Measurements from ENCODE around the gene BLZF1.
A peak's percentile ranks its signal among the peaks of the same experiment; 100 is the strongest.
"Not testable (repeated sequence)": the region's sequence is repeated elsewhere in the genome, so short reads cannot be mapped to it uniquely, and the experiment has no call there.

BLZF1 gene

GRCh38 chr1:169340882-169341281, 27.1 kb upstream of the BLZF1 start:
- ATAC-seq (no peak), DNase-seq (ENCODE audit: low spot score in 2 of 2) (no peak)
- peaks cover 14% of the 10 kb centered on the region for H3K4me1 Mint-ChIP-seq
- no peaks in the 10 kb centered on the region for H3K9me3 Mint-ChIP-seq
- no peaks in the 10 kb centered on the region for H3K36me3 Mint-ChIP-seq
- no peak overlapping the region for H3K4me3 Mint-ChIP-seq
- H3K27ac Mint-ChIP-seq = no peak overlapping the region

- peaks cover 14% of the 10 kb centered on the region for H3K4me1 Mint-ChIP-seq
- H3K9me3 Mint-ChIP-seq; H3K36me3 Mint-ChIP-seq; H3K27ac Mint-ChIP-seq; H3K4me3 Mint-ChIP-seq; ATAC-seq; DNase-seq (ENCODE audit: low spot score in 2 of 2): not testable (repeated sequence)
Observed at GRCh38 chr1:169342096-169342495, 25.9 kb upstream of the BLZF1 start.

- DNase-seq (ENCODE audit: low spot score in 2 of 2) = no peak
- no peaks in the 10 kb centered on the region for H3K4me1 Mint-ChIP-seq
- no peak overlapping the region for H3K4me3 Mint-ChIP-seq
- peaks cover 7% of the 10 kb centered on the region for H3K36me3 Mint-ChIP-seq
- no peak overlapping the region for H3K27ac Mint-ChIP-seq
- no peak for ATAC-seq
- H3K9me3 Mint-ChIP-seq = no peaks in the 10 kb centered on the region
Observed at GRCh38 chr1:169345511-169345910, 22.5 kb upstream of the BLZF1 start.

- Mint-ChIP-seq H3K36me3 (peaks cover 7% of the 10 kb centered on the region), H3K27ac (no peak overlapping the region), H3K4me1 (peaks cover 1% of the 10 kb centered on the region), H3K9me3 (no peaks in the 10 kb centered on the region), H3K4me3 (no peak overlapping the region)
- ATAC-seq (no peak), DNase-seq (ENCODE audit: low spot score in 2 of 2) (no peak)
Observed at GRCh38 chr1:169346036-169346589, 21.9 kb upstream of the BLZF1 start.

- Mint-ChIP-seq H3K36me3 (peaks cover 7% of the 10 kb centered on the region), H3K4me1 (peaks cover 15% of the 10 kb centered on the region), H3K9me3 (no peaks in the 10 kb centered on the region), H3K27ac (no peak overlapping the region), H3K4me3 (no peak overlapping the region)
- no peak for DNase-seq (ENCODE audit: low spot score in 2 of 2)
- no peak for ATAC-seq
Observed at GRCh38 chr1:169347688-169348382, 20.2 kb upstream of the BLZF1 start.

- Mint-ChIP-seq H3K4me3 (no peak overlapping the region), H3K4me1 (peaks cover 15% of the 10 kb centered on the region), H3K27ac (no peak overlapping the region), H3K9me3 (no peaks in the 10 kb centered on the region), H3K36me3 (peaks cover 7% of the 10 kb centered on the region)
- ATAC-seq (no peak), DNase-seq (ENCODE audit: low spot score in 2 of 2) (no peak)
Observed at GRCh38 chr1:169348383-169349036, 19.5 kb upstream of the BLZF1 start.

- Mint-ChIP-seq H3K9me3 (no peaks in the 10 kb centered on the region), H3K36me3 (peaks cover 5% of the 10 kb centered on the region), H3K4me3 (no peak overlapping the region), H3K4me1 (peaks cover 25% of the 10 kb centered on the region), H3K27ac (no peak overlapping the region)
- ATAC-seq = no peak
- no peak for DNase-seq (ENCODE audit: low spot score in 2 of 2)
Observed at GRCh38 chr1:169360415-169360814, 7.6 kb upstream of the BLZF1 start.

- Mint-ChIP-seq H3K27ac (no peak overlapping the region), H3K4me3 (no peak overlapping the region), H3K9me3 (no peaks in the 10 kb centered on the region), H3K36me3 (peaks cover 5% of the 10 kb centered on the region), H3K4me1 (peaks cover 25% of the 10 kb centered on the region)
- no peak for ATAC-seq
- no peak for DNase-seq (ENCODE audit: low spot score in 2 of 2)
Observed at GRCh38 chr1:169361281-169361680, 6.7 kb upstream of the BLZF1 start.

GRCh38 chr1:169363046-169363730, 4.8 kb upstream of the BLZF1 start:
- H3K9me3 Mint-ChIP-seq = no peaks in the 10 kb centered on the region
- peaks cover 25% of the 10 kb centered on the region for H3K4me1 Mint-ChIP-seq
- H3K27ac Mint-ChIP-seq = peak overlapping the region; percentile 26
- ATAC-seq = peak; percentile 70
- peaks cover 5% of the 10 kb centered on the region for H3K36me3 Mint-ChIP-seq
- H3K4me3 Mint-ChIP-seq = peak overlapping the region; percentile 31
- DNase-seq (ENCODE audit: low spot score in 2 of 2) = peak in 1 of 2 donors; percentile 61

GRCh38 chr1:169364948-169365347, 3.0 kb upstream of the BLZF1 start:
- Mint-ChIP-seq H3K4me1 (peaks cover 27% of the 10 kb centered on the region), H3K36me3 (peaks cover 5% of the 10 kb centered on the region), H3K27ac (no peak overlapping the region), H3K4me3 (no peak overlapping the region), H3K9me3 (no peaks in the 10 kb centered on the region)
- DNase-seq (ENCODE audit: low spot score in 2 of 2) (peak in 1 of 2 donors; percentile 57), ATAC-seq (peak; percentile 57)

- no peak for ATAC-seq
- no peaks in the 10 kb centered on the region for H3K9me3 Mint-ChIP-seq
- no peak for DNase-seq (ENCODE audit: low spot score in 2 of 2)
- peaks cover 32% of the 10 kb centered on the region for H3K4me1 Mint-ChIP-seq
- H3K4me3 Mint-ChIP-seq = no peak overlapping the region
- no peak overlapping the region for H3K27ac Mint-ChIP-seq
- H3K36me3 Mint-ChIP-seq = peaks cover 16% of the 10 kb centered on the region
Observed at GRCh38 chr1:169367096-169367685, 804 bp upstream of the BLZF1 start.

- peaks cover 22% of the 10 kb centered on the region for H3K4me1 Mint-ChIP-seq
- no peak overlapping the region for H3K27ac Mint-ChIP-seq
- peaks cover 20% of the 10 kb centered on the region for H3K36me3 Mint-ChIP-seq
- ATAC-seq (no peak), DNase-seq (ENCODE audit: low spot score in 2 of 2) (peak; percentile 18 to 65)
- H3K4me3 Mint-ChIP-seq = no peak overlapping the region
- H3K9me3 Mint-ChIP-seq = no peaks in the 10 kb centered on the region
Observed at GRCh38 chr1:169368406-169368769, 393 bp downstream of the BLZF1 start.

- ATAC-seq = no peak
- Mint-ChIP-seq H3K4me1 (peaks cover 13% of the 10 kb centered on the region), H3K9me3 (no peaks in the 10 kb centered on the region), H3K36me3 (peaks cover 30% of the 10 kb centered on the region), H3K27ac (no peak overlapping the region), H3K4me3 (no peak overlapping the region)
- no peak for DNase-seq (ENCODE audit: low spot score in 2 of 2)
Observed at GRCh38 chr1:169371404-169371803, 3.4 kb downstream of the BLZF1 start.

- H3K4me3 Mint-ChIP-seq = no peak overlapping the region
- no peaks in the 10 kb centered on the region for H3K9me3 Mint-ChIP-seq
- peaks cover 36% of the 10 kb centered on the region for H3K36me3 Mint-ChIP-seq
- DNase-seq (ENCODE audit: low spot score in 2 of 2) (no peak), ATAC-seq (no peak)
- H3K27ac Mint-ChIP-seq = no peak overlapping the region
- H3K4me1 Mint-ChIP-seq = no peaks in the 10 kb centered on the region
Observed at GRCh38 chr1:169381162-169381561, 13.2 kb downstream of the BLZF1 start.

- no peak for DNase-seq (ENCODE audit: low spot score in 2 of 2)
- ATAC-seq = no peak
Observed at GRCh38 chr1:169383449-169383848, 15.5 kb downstream of the BLZF1 start.

More at GRCh38 chr1:169383449-169383848, 15.5 kb downstream of the BLZF1 start:
- Mint-ChIP-seq H3K4me3 (no peak overlapping the region), H3K27ac (no peak overlapping the region), H3K9me3 (no peaks in the 10 kb centered on the region), H3K4me1 (no peaks in the 10 kb centered on the region), H3K36me3 (peaks cover 18% of the 10 kb centered on the region)
